Kidney epithelial cell (primary cell): ENCODE measurements around the gene NSF. TPM values are rescaled to one million over a fixed set of nuclear protein-coding genes. Genes with fewer than 3 reads are reported as not detected.
"Not testable (repeated sequence)": the region's sequence is repeated elsewhere in the genome, so short reads cannot be mapped to it uniquely, and the experiment has no call there.

Experiments
- DNase-seq: peaks from one replicate; pipeline ENCODE4 v3.0.0-alpha.2; 2010; ENCODE audit warnings: low read depth
- H3K27me3 ChIP-seq: 2 replicates; pipeline ENCODE4 v1.6.0; 2011; ENCODE audit warnings: low read length; ENCODE audit not compliant: control insufficient read depth, insufficient read depth
- H3K36me3 ChIP-seq: 2 replicates; pipeline ENCODE4 v1.5.1; 2011; ENCODE audit warnings: low read length; ENCODE audit not compliant: control insufficient read depth, insufficient read depth
- H3K4me3 ChIP-seq: 2 replicates; pipeline ENCODE4 v1.5.1; 2011; ENCODE audit warnings: low read depth, mild to moderate bottlenecking, control low read depth, low read length
- total RNA-seq: library from RNA; depleted of rRNA; stranded (reverse); fragments of >200 nt; gene quantifications from 2 replicates; pipeline ENCODE4 v1.2.3, GENCODE V29; 2015

The NSF gene
- total RNA-seq, result 14.8 and 17.8 TPM in 2 replicates

- H3K4me3 ChIP-seq, H3K36me3 ChIP-seq, H3K27me3 ChIP-seq, DNase-seq: not testable (repeated sequence)
Observed at GRCh38 chr17:46590157-46591146, at the start of gene NSF. Gene NSF, plus strand, starts transcription at chr17:46590669. Its CDS starts 107 bp downstream, at chr17:46590776.

- DNase-seq, H3K27me3 ChIP-seq, H3K36me3 ChIP-seq, H3K4me3 ChIP-seq: not testable (repeated sequence)
Observed at GRCh38 chr17:46548607-46549006, 41.9 kb upstream of the NSF start.

GRCh38 chr17:46559155-46559554 lies 31.3 kb upstream of the NSF start:
- H3K27me3 ChIP-seq, DNase-seq: not testable (repeated sequence)

GRCh38 chr17:46560048-46560447 lies 30.4 kb upstream of the NSF start:
- not testable (repeated sequence) for DNase-seq, H3K4me3 ChIP-seq

More at GRCh38 chr17:46559155-46559554, 31.3 kb upstream of the NSF start:
- H3K36me3 ChIP-seq, H3K4me3 ChIP-seq: not testable (repeated sequence)

GRCh38 chr17:46566284-46566683 lies 24.2 kb upstream of the NSF start:
- not testable (repeated sequence) for H3K4me3 ChIP-seq, H3K36me3 ChIP-seq, DNase-seq, H3K27me3 ChIP-seq

More at GRCh38 chr17:46560048-46560447, 30.4 kb upstream of the NSF start:
- not testable (repeated sequence) for H3K27me3 ChIP-seq, H3K36me3 ChIP-seq

- H3K4me3 ChIP-seq, H3K27me3 ChIP-seq, H3K36me3 ChIP-seq, DNase-seq: not testable (repeated sequence)
Observed at GRCh38 chr17:46566980-46567379, 23.5 kb upstream of the NSF start.

GRCh38 chr17:46571796-46572195 lies 18.7 kb upstream of the NSF start:
- H3K4me3 ChIP-seq, H3K27me3 ChIP-seq, H3K36me3 ChIP-seq, DNase-seq: not testable (repeated sequence)

GRCh38 chr17:46579083-46580075 lies 11.1 kb upstream of the NSF start, which contains the start of gene ARL17A:
Gene ARL17A, minus strand, starts transcription at chr17:46579691. Its CDS starts 3,369 bp downstream, at chr17:46576322.
- H3K4me3 ChIP-seq, H3K27me3 ChIP-seq, DNase-seq, H3K36me3 ChIP-seq: not testable (repeated sequence)

GRCh38 chr17:46580082-46580481 lies 10.4 kb upstream of the NSF start:
- DNase-seq, H3K27me3 ChIP-seq, H3K36me3 ChIP-seq, H3K4me3 ChIP-seq: not testable (repeated sequence)

GRCh38 chr17:46585444-46585843 lies 5.0 kb upstream of the NSF start:
- not testable (repeated sequence) for DNase-seq, H3K27me3 ChIP-seq, H3K4me3 ChIP-seq, H3K36me3 ChIP-seq

GRCh38 chr17:46591332-46591731 lies 863 bp downstream of the NSF start:
- DNase-seq, H3K27me3 ChIP-seq, H3K36me3 ChIP-seq, H3K4me3 ChIP-seq: not testable (repeated sequence)

- not testable (repeated sequence) for DNase-seq, H3K4me3 ChIP-seq, H3K27me3 ChIP-seq
Observed at GRCh38 chr17:46598344-46598931, 8.0 kb downstream of the NSF start.

GRCh38 chr17:46600767-46601166 lies 10.3 kb downstream of the NSF start:
- H3K4me3 ChIP-seq, H3K36me3 ChIP-seq, DNase-seq, H3K27me3 ChIP-seq: not testable (repeated sequence)

More at GRCh38 chr17:46598344-46598931, 8.0 kb downstream of the NSF start:
- not testable (repeated sequence) for H3K36me3 ChIP-seq

- not testable (repeated sequence) for H3K27me3 ChIP-seq, H3K36me3 ChIP-seq, H3K4me3 ChIP-seq, DNase-seq
Observed at GRCh38 chr17:46603125-46603524, 12.7 kb downstream of the NSF start.
